ENCODE results near the gene CALD1. TPM values are rescaled to one million over a fixed set of nuclear protein-coding genes. Genes with fewer than 3 reads are reported as not detected.

CALD1 gene
- total and polyA plus RNA-seq, 7 donors: 16.8 to 59.5 (median 25.0) TPM

DNA sequence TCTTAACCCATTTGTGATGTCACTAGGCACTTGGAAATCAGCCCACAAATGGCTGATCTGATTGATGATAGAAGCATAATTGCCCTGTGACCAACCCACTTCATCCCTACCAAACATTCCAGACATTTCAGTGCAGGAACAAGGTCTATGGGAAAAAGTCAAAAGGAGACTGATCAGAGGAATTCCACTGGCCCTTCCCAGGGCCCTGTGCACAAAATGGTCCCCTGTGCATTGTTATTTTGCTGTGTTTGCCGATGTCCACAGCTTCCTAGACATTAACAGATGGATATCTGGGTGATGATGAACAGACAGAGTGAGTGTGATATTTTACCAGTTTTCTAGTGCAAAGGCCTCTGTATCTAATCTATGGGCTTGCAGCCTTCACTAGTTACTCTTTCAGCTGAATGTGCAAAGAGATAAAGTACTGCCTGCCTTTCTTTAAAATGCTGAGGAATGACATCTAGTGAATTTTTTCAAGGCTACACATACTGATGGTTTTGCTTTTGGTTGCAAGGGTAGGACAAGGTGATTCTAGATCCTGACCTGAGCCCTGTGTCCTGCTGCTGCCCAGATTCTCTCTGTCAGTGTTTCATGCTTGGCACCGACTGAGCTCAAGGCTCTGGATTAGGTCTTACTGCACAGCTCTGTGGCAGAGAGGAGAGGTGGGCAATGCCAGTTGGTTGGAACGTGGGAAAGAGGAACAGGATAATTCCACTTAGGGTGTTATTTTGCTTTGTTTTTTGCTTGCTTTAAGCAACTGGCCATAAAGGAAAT, 55.4 kb downstream of the CALD1 start:
- Histone ChIP-seq H3K27ac (no peak overlapping the region), H3K27me3 (ENCODE audit: insufficient read depth in 3 of 3, low read length in 2 of 3) (no peaks in the 10 kb centered on the region), H3K36me3 (ENCODE audit: insufficient read depth in 1 of 2, low read depth in 1 of 2) (no peaks in the 10 kb centered on the region), H3K9me3 (no peaks in the 10 kb centered on the region), H3K4me1 (no peaks in the 10 kb centered on the region), H3K4me3 (no peak overlapping the region)
- TF ChIP-seq, protein P1, sequence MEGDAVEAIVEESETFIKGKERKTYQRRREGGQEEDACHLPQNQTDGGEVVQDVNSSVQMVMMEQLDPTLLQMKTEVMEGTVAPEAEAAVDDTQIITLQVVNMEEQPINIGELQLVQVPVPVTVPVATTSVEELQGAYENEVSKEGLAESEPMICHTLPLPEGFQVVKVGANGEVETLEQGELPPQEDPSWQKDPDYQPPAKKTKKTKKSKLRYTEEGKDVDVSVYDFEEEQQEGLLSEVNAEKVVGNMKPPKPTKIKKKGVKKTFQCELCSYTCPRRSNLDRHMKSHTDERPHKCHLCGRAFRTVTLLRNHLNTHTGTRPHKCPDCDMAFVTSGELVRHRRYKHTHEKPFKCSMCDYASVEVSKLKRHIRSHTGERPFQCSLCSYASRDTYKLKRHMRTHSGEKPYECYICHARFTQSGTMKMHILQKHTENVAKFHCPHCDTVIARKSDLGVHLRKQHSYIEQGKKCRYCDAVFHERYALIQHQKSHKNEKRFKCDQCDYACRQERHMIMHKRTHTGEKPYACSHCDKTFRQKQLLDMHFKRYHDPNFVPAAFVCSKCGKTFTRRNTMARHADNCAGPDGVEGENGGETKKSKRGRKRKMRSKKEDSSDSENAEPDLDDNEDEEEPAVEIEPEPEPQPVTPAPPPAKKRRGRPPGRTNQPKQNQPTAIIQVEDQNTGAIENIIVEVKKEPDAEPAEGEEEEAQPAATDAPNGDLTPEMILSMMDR (IDR thresholded peaks at IDR 0.05): no peak
- ATAC-seq (no peak), DNase-seq (no peak)
- 32 to 41% (median 39%) methylated on average over 3 of the region's 3 CpGs for WGBS, 3 donors
- intact Hi-C loops (cut with DNase I): no loop called here

DNA sequence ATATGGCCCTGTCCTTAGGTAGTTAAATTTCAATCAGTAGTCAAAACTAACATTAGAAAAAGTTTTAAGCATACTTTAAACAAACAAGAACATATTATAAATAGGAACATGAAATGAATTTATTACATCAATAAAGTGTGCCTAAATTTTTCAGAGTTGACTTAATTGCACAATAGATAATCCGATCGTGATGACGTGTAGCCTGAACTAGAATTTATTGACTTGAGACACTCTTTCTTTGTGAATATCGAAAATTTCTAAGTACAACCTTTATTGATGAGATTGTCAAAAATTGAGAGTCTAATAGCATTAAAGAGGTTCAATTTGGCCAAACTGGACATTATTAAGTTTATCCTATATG, 56.0 kb downstream of the CALD1 start:
- intact Hi-C loops (cut with DNase I): no loop called here
- 73 to 92% (median 77%) methylated on average over 4 of the region's 4 CpGs for WGBS, 3 donors
- TF ChIP-seq, protein P1 (IDR thresholded peaks at IDR 0.05): no peak
- ATAC-seq: no peak
- H3K4me3 ChIP-seq: no peak overlapping the region
- H3K4me1 ChIP-seq: no peaks in the 10 kb centered on the region
- DNase-seq: no peak
- no peak overlapping the region for H3K27ac ChIP-seq
- no peaks in the 10 kb centered on the region for H3K27me3 ChIP-seq (ENCODE audit: insufficient read depth in 3 of 3, low read length in 2 of 3)
- no peaks in the 10 kb centered on the region for H3K36me3 ChIP-seq (ENCODE audit: insufficient read depth in 1 of 2, low read depth in 1 of 2)
- no peaks in the 10 kb centered on the region for H3K9me3 ChIP-seq

DNA sequence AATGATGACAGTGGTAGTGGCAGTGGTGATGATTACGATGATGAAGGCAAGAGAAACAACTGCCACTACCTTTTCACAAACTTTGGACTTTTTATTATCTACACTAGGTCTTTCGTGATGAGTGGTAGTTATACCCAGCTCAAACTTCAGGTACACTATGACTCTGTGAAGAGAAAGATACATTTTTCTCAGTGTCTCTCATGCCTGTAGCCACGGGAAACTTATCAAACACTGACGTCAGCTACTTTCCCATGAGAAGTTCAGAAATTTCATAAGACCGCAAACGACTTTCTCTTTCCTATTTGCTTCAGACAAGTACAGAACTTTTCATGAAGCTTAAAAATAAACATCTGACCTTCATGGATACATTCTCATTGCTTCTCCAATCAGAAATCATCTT, 57.0 kb downstream of the CALD1 start:
- Histone ChIP-seq H3K27me3 (ENCODE audit: insufficient read depth in 3 of 3, low read length in 2 of 3) (no peaks in the 10 kb centered on the region), H3K4me1 (no peaks in the 10 kb centered on the region), H3K36me3 (ENCODE audit: insufficient read depth in 1 of 2, low read depth in 1 of 2) (no peaks in the 10 kb centered on the region), H3K4me3 (no peak overlapping the region), H3K27ac (peak overlapping the region; percentile 61), H3K9me3 (no peaks in the 10 kb centered on the region)
- no peak for DNase-seq
- WGBS, 3 donors: 78 to 84% (median 81%) methylated on average over 6 of the region's 6 CpGs
- intact Hi-C loops (cut with DNase I): no loop called here
- no peak for ATAC-seq
- TF ChIP-seq, protein P1 (IDR thresholded peaks at IDR 0.05): no peak

DNA sequence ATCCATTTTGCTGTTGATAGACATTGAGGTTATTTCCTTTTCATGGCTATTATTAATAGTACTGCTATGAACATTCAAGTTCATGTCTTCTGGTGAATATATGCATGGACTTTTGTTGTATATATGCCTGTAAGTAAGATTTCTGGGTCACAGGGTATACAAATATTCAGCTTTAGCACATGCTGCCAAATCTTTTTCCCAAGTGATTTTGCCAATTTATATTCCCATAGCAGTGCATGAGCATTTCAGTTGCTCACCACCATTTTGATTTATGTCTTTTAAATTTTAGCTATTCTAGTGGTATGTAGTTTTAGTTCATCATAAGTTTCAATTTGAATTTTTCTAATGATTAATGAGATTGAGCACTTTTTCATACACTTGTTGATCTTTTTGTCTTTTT, 59.9 kb downstream of the CALD1 start:
- Histone ChIP-seq H3K27me3 (ENCODE audit: insufficient read depth in 3 of 3, low read length in 2 of 3) (no peaks in the 10 kb centered on the region), H3K4me3 (no peak overlapping the region), H3K36me3 (ENCODE audit: insufficient read depth in 1 of 2, low read depth in 1 of 2) (peaks cover 0 to 3% of the 10 kb centered on the region in 2 donors), H3K4me1 (no peaks in the 10 kb centered on the region), H3K27ac (no peak overlapping the region), H3K9me3 (no peaks in the 10 kb centered on the region)
- DNase-seq (no peak), ATAC-seq (no peak)
- intact Hi-C loops (cut with DNase I): no loop called here
- TF ChIP-seq, protein P1 (IDR thresholded peaks at IDR 0.05): no peak

DNA sequence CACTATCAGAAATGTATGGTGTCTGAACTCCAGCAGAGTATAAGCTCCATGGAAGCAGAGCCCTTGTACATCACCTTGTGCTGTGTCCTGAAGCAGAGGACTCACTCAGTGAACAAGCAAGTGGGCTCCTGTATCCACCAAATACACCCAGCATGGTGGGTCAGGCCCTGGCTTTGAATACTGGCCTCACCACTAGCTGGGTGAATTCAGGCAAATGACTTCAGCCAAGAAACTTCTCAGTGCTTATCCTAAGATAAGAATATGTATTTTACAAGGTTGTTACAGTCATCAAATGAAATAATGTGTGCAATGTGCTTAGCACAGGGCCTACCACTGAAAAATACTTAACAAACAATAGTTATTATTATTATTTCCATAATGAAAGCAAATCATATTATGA, 62.6 kb downstream of the CALD1 start:
- no peak overlapping the region for H3K27ac ChIP-seq
- no peak for ATAC-seq
- no peaks in the 10 kb centered on the region for H3K27me3 ChIP-seq (ENCODE audit: insufficient read depth in 3 of 3, low read length in 2 of 3)
- TF ChIP-seq, protein P1 (IDR thresholded peaks at IDR 0.05): no peak
- intact Hi-C loops (cut with DNase I): no loop called here
- DNase-seq: no peak
- no peaks in the 10 kb centered on the region for H3K9me3 ChIP-seq
- H3K4me3 ChIP-seq: no peak overlapping the region
- no peaks in the 10 kb centered on the region for H3K4me1 ChIP-seq
- peaks cover 0 to 13% of the 10 kb centered on the region in 2 donors for H3K36me3 ChIP-seq (ENCODE audit: insufficient read depth in 1 of 2, low read depth in 1 of 2)

All from psoas muscle (tissue), 8 donors.